OCI-LY3 (cell line): ENCODE measurements around the gene ZNF683.

ENCODE experiments used
- H2AFZ ChIP-seq: fragments of 200-600, 300-600 bp; shearing (Covaris generic); 2 replicates; pipeline ENCODE4 v1.6.0; 2014; ENCODE audit warnings: antibody characterized with exemption, low read depth, low read length
- H3K27ac ChIP-seq: fragments of 200-600, 300-600 bp; sonication (generic); 2 replicates; pipeline ENCODE4 v1.5.1; 2014; ENCODE audit warnings: mild to moderate bottlenecking, low read length, moderate library complexity, mixed read lengths
- H3K27me3 ChIP-seq: fragments of 200-600, 300-600 bp; sonication (generic); 2 replicates; pipeline ENCODE4 v1.6.1; 2014; ENCODE audit warnings: low read depth, low read length, mixed read lengths
- H3K36me3 ChIP-seq: fragments of 200-600, 300-600 bp; sonication (generic); replicated peaks from 2 replicates; pipeline ENCODE3; 2014; ENCODE audit warnings: low read depth, low read length, mixed read lengths
- H3K4me1 ChIP-seq: fragments of 300-600, 200-600 bp; sonication (generic); 2 replicates; pipeline ENCODE4 v1.6.1; 2014; ENCODE audit warnings: low read length, mixed read lengths
- H3K4me2 ChIP-seq: fragments of 200-600, 300-600 bp; sonication (generic); 2 replicates; pipeline ENCODE4 v1.6.1; 2014; ENCODE audit warnings: low read length, mixed read lengths
- H3K4me3 ChIP-seq: fragments of 300-600, 200-600 bp; sonication (generic); 2 replicates; pipeline ENCODE4 v1.5.1; 2014; ENCODE audit warnings: antibody characterized with exemption, mild to moderate bottlenecking, low read length, moderate library complexity
- H3K79me2 ChIP-seq: fragments of 300-600, 200-600 bp; shearing (Covaris generic); 2 replicates; pipeline ENCODE4 v1.6.1; 2014; ENCODE audit warnings: mild to moderate bottlenecking, low read length, mixed read lengths
- H3K9ac ChIP-seq: fragments of 300-600, 200-600 bp; shearing (Covaris generic); 2 replicates; pipeline ENCODE4 v1.6.0; 2014; ENCODE audit warnings: mild to moderate bottlenecking, low read length, moderate library complexity
- H3K9me3 ChIP-seq: fragments of 200-600, 300-600 bp; shearing (Covaris generic); 2 replicates; pipeline ENCODE4 v1.6.1; 2014; ENCODE audit warnings: low read length, mixed read lengths; ENCODE audit not compliant: insufficient read depth
- H4K20me1 ChIP-seq: fragments of 200-600, 300-600 bp; sonication (generic); 2 replicates; pipeline ENCODE4 v1.6.1; 2016; ENCODE audit warnings: low read length, mixed read lengths; ENCODE audit not compliant: insufficient read depth
- CTCF ChIP-seq: fragments of 200-600, 300-600 bp; sonication (generic); IDR thresholded peaks from 2 replicates; pipeline ENCODE4 v1.5.1; 2014; ENCODE audit warnings: antibody characterized with exemption, low read length, low read depth
- EZH2phosphoT487 ChIP-seq: fragments of 200-600 bp; shearing (Covaris generic); IDR thresholded peaks from 2 replicates; pipeline ENCODE4 v1.6.1; 2018; ENCODE audit warnings: antibody characterized with exemption, mixed run types, low read depth

ZNF683 gene

DNA sequence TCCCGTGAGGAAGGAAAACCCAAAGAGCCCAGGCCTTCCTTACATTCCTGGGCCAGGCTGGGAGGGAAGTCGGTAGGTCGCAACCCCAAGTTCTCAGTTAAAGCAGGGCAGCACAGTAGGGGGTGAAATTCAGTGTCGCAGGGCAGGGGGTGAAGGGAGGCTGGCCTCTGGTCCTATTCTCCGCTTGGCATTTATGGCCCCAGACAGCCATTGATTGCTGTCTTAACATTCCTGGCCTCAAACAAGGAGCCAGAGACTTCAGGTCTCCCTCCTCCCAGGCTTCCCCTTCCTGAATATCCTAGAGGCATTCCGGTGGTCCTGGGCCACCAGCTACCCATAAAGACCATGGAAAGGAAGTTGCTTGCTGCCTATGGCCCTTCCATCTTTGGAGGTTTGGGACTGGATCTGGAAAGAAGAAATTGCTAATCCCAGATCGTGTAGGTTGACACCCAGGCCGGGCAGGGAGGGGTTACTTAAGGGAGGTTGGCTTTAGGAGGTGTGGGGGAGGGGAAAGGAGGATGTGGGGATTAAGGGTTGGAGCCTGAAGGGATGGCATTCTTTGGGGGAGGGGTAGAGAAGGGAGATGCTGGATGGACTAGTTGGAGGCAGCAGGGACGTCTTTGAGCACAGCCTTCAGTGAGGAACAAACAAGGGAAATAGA is 39.8 kb upstream of the ZNF683 start:
- Histone ChIP-seq H3K9me3 (no peaks in the 10 kb centered on the region), H3K9ac (no peak overlapping the region), H3K27ac (no peak overlapping the region), H3K4me2 (no peak overlapping the region), H3K4me1 (no peaks in the 10 kb centered on the region), H3K27me3 (peaks cover 11% of the 10 kb centered on the region; the same call in 1 of the 2 replicates), H3K4me3 (no peak overlapping the region), H2AFZ (no peak overlapping the region), H3K36me3 (no peaks in the 10 kb centered on the region), H4K20me1 (no peaks in the 10 kb centered on the region), H3K79me2 (no peaks in the 10 kb centered on the region)
- TF ChIP-seq EZH2phosphoT487 (no peak), CTCF (no peak)

DNA sequence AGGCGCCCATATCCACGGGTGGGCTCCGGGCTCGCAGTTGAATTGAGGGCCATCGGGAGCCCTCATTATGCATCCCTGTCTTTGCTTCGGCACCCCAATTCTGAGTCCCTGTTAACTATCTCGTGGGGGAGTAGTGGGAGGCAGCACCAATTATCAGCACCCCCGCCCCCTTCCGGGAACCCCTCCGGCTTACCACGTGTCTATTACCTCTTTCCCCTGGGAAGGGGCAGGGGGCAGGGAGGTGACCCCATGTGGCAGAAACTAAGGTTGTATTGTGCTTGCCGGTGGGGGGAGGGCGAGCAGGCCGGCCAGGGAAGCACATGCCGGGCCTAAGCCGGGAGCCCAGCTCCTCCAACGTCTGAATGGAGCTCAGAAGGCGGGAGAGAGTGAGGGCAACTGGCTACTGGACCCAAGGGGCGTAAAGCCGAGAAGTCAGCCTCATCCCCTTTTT is 39.1 kb upstream of the ZNF683 start:
- no peak overlapping the region for H3K4me3 ChIP-seq

DNA sequence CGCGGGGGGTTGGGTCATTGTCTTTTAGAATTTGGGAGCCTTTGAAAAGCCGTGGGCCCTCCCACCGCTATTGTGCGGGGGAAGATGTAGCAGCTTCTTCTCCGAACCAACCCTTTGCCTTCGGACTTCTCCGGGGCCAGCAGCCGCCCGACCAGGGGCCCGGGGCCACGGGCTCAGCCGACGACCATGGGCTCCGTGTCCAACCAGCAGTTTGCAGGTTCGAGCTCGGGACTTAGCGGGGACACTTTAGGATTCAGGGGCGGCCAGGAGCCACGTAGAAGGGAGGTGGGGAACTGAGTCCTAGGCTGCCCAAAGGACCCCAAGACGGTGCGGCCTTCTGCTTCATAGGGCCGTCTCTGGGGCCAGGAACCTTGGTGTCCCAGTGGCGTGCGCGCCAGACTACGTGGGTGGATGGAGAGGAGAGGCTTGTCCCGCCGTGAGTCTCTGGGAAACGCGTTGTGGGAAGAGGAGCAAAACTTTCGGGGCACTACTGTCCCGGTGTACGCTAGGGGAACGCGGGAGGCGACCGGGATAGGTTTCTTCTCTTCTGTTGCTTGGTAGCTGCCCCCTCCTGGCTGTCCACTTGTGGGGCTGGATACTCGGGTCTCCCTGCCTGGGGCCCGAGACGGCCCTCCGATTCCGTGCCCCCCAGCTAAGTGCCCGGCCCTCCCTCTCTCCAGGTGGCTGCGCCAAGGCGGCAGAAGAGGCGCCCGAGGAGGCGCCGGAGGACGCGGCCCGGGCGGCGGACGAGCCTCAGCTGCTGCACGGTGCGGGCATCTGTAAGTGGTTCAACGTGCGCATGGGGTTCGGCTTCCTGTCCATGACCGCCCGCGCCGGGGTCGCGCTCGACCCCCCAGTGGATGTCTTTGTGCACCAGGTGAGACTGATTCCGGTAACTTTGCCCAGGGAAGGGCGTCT is 38.4 kb upstream of the ZNF683 start, which contains the start of gene LIN28A:
LIN28A (plus strand) TSS at position 112 of the 918 bp plus-strand sequence; CDS start at position 187, 75 bp downstream.
- no peak within 1 kb of the TSS for H2AFZ ChIP-seq
- no peaks in the 10 kb centered on the region for H4K20me1 ChIP-seq
- H3K36me3 ChIP-seq = no peaks in the 10 kb centered on the region
- H3K9ac ChIP-seq = no peak within 1 kb of the TSS
- no peaks in the 10 kb centered on the region for H3K9me3 ChIP-seq
- H3K4me1 ChIP-seq = no peaks in the 10 kb centered on the region
- peaks cover 11% of the 10 kb centered on the region; the same call in 1 of the 2 replicates for H3K27me3 ChIP-seq
- TF ChIP-seq EZH2phosphoT487 (no peak), CTCF (no peak)
- H3K79me2 ChIP-seq = no peaks in the 10 kb centered on the region
- no peak within 1 kb of the TSS for H3K4me2 ChIP-seq
- H3K27ac ChIP-seq = no peak within 1 kb of the TSS
- H3K4me3 ChIP-seq = no peak within 1 kb of the TSS

More for the DNA sequence above, 39.1 kb upstream of the ZNF683 start:
- Histone ChIP-seq H2AFZ (no peak overlapping the region), H3K36me3 (no peaks in the 10 kb centered on the region), H3K79me2 (no peaks in the 10 kb centered on the region), H3K9me3 (no peaks in the 10 kb centered on the region), H3K4me1 (no peaks in the 10 kb centered on the region), H3K27me3 (peaks cover 11% of the 10 kb centered on the region; the same call in 1 of the 2 replicates), H4K20me1 (no peaks in the 10 kb centered on the region), H3K4me2 (no peak overlapping the region), H3K27ac (no peak overlapping the region), H3K9ac (no peak overlapping the region)
- TF ChIP-seq EZH2phosphoT487 (no peak), CTCF (no peak)
